ENCODE data around the gene PLA2G4A.

Gene PLA2G4A

GRCh38 chr1:186899577-186899976 is 70.8 kb downstream of the PLA2G4A start:
- no peak overlapping the region for H3K4me3 ChIP-seq (ENCODE audit: low read depth, low read length)
- no peak for TF ChIP-seq CTCF (IDR thresholded peaks at IDR 0.05; ENCODE audit: low read depth, low read length)

GRCh38 chr1:186899977-186900376 is 71.2 kb downstream of the PLA2G4A start:
- no peak overlapping the region for H3K4me3 ChIP-seq (ENCODE audit: low read depth, low read length)
- no peak for TF ChIP-seq CTCF (IDR thresholded peaks at IDR 0.05; ENCODE audit: low read depth, low read length)

- no peak for TF ChIP-seq CTCF (IDR thresholded peaks at IDR 0.05; ENCODE audit: low read depth, low read length)
- no peak overlapping the region for H3K4me3 ChIP-seq (ENCODE audit: low read depth, low read length)
These were observed 71.9 kb downstream of the PLA2G4A start for GRCh38 chr1:186900539-186901237.

- H3K4me3 ChIP-seq (ENCODE audit: low read depth, low read length) = no peak overlapping the region
- no peak for TF ChIP-seq CTCF (IDR thresholded peaks at IDR 0.05; ENCODE audit: low read depth, low read length)
These were observed 72.9 kb downstream of the PLA2G4A start for GRCh38 chr1:186901631-186902030.

- no peak overlapping the region for H3K4me3 ChIP-seq (ENCODE audit: low read depth, low read length)
- TF ChIP-seq CTCF (IDR thresholded peaks at IDR 0.05; ENCODE audit: low read depth, low read length) = no peak
These were observed 74.8 kb downstream of the PLA2G4A start for GRCh38 chr1:186903374-186904136.

GRCh38 chr1:186904361-186904760 is 75.6 kb downstream of the PLA2G4A start:
- no peak for TF ChIP-seq CTCF (IDR thresholded peaks at IDR 0.05; ENCODE audit: low read depth, low read length)
- no peak overlapping the region for H3K4me3 ChIP-seq (ENCODE audit: low read depth, low read length)

GRCh38 chr1:186905561-186905960 is 76.8 kb downstream of the PLA2G4A start:
- no peak for TF ChIP-seq CTCF (IDR thresholded peaks at IDR 0.05; ENCODE audit: low read depth, low read length)
- no peak overlapping the region for H3K4me3 ChIP-seq (ENCODE audit: low read depth, low read length)

Measured in WI38 (cell line).